Neural progenitor cell (in vitro differentiated cells): ENCODE measurements around the gene HPD. TPM values are rescaled to one million over a fixed set of nuclear protein-coding genes. Genes with fewer than 3 reads are reported as not detected.

Source experiments
- DNase-seq: peaks from one replicate; pipeline ENCODE4 v3.0.0-alpha.2; 2016; ENCODE audit warnings: low spot score
- H2AFZ ChIP-seq: fragments of 200-600 bp; sonication (generic); replicated peaks from 2 replicates; pipeline ENCODE4 v1.6.1; 2016; ENCODE audit warnings: antibody characterized with exemption
- H3F3A ChIP-seq: fragments of 200-600 bp; sonication (generic); 2 replicates; pipeline ENCODE4 v1.6.1; 2016; ENCODE audit warnings: antibody characterized with exemption, low read depth
- H3K27ac ChIP-seq: fragments of 200-600 bp; sonication (generic); 2 replicates; pipeline ENCODE4 v1.5.1; 2016; ENCODE audit warnings: mild to moderate bottlenecking
- H3K27me3 ChIP-seq: fragments of 200-600 bp; sonication (generic); 2 replicates; pipeline ENCODE4 v1.6.1; 2016; ENCODE audit warnings: mild to moderate bottlenecking, moderate library complexity
- H3K36me3 ChIP-seq: fragments of 200-600 bp; sonication (generic); 2 replicates; pipeline ENCODE4 v1.5.1; 2016
- H3K4me1 ChIP-seq: fragments of 200-600 bp; sonication (generic); 2 replicates; pipeline ENCODE4 v1.6.1; 2016; ENCODE audit warnings: mixed run types
- H3K4me2 ChIP-seq: fragments of 200-600 bp; sonication (generic); 2 replicates; pipeline ENCODE4 v1.6.1; 2016
- H3K4me3 ChIP-seq: fragments of 200-600 bp; sonication (generic); 2 replicates; pipeline ENCODE4 v1.5.1; 2016
- H3K79me2 ChIP-seq: fragments of 200-600 bp; sonication (generic); 2 replicates; pipeline ENCODE4 v1.6.1; 2016; ENCODE audit warnings: low read depth
- H3K9ac ChIP-seq: fragments of 200-600 bp; sonication (generic); 2 replicates; pipeline ENCODE4 v1.6.1; 2016
- H3K9me3 ChIP-seq: fragments of 200-600 bp; sonication (generic); 2 replicates; pipeline ENCODE4 v1.5.1; 2016; ENCODE audit warnings: low read depth
- H4K20me1 ChIP-seq: fragments of 200-600 bp; sonication (generic); 2 replicates; pipeline ENCODE4 v1.6.1; 2016; ENCODE audit warnings: low read depth
- H3K27ac Mint-ChIP-seq: 3 replicates; pipeline ENCODE4 v1.8.0; 2021; ENCODE audit warnings: mixed read lengths
- H3K27me3 Mint-ChIP-seq: 2 replicates; pipeline ENCODE4 v1.8.0; 2022; ENCODE audit warnings: low read depth, mild to moderate bottlenecking, inconsistent platforms, moderate library complexity, mixed read lengths; ENCODE audit not compliant: insufficient read depth
- H3K36me3 Mint-ChIP-seq: 3 replicates; pipeline ENCODE4 v1.8.0; 2021; ENCODE audit warnings: mixed read lengths
- H3K4me1 Mint-ChIP-seq: 3 replicates; pipeline ENCODE4 v1.8.0; 2021; ENCODE audit warnings: mixed read lengths
- H3K4me3 Mint-ChIP-seq: 3 replicates; pipeline ENCODE4 v1.8.0; 2021; ENCODE audit warnings: mild to moderate bottlenecking, moderate library complexity, mixed read lengths
- H3K9me3 Mint-ChIP-seq: 3 replicates; pipeline ENCODE4 v1.8.0; 2020; ENCODE audit warnings: mixed read lengths
- EZH2 ChIP-seq: fragments of 200-600 bp; sonication (generic); IDR thresholded peaks from 2 replicates; pipeline ENCODE4 v1.6.1; 2017; ENCODE audit warnings: antibody characterized with exemption, mild to moderate bottlenecking, moderate library complexity
- EZH2phosphoT487 ChIP-seq: fragments of 200-600 bp; sonication (generic); IDR thresholded peaks from 2 replicates; pipeline ENCODE4 v1.6.1; 2017; ENCODE audit warnings: antibody characterized with exemption
- total RNA-seq: library from RNA; depleted of rRNA; stranded (reverse); fragments of >200 nt; gene quantifications from 2 replicates; pipeline ENCODE4 v1.2.3, GENCODE V29; 2015; ENCODE audit warnings: low replicate concordance
- TF ChIP-seq, protein P1 (sequence below): fragments of 200-600 bp; sonication (generic); IDR thresholded peaks from 2 replicates; pipeline ENCODE4 v1.5.1; 2017; ENCODE audit warnings: antibody characterized with exemption, mild to moderate bottlenecking

Gene HPD
- total RNA-seq, 1 donor from 2014 or later = not detected

DNA sequence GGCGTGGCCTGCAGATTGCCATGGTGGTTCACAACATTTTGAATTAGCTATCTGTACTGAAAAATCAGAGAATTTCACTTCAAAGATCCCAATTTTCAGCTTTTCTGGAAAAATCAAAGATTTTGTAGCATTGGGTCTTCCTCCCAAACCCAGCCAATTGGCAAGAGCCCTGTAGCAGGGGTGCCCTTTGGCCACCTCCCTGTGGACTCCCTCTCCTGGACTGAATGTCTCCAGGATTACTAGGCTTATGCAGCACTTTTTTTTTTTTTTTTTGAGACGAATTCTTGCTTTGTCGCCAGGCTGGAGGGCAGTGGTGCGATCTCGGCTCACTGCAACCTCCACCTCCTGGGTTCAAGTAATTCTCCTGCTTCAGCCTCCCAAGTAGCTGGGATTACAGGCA is 39.6 kb upstream of the HPD start:
- DNase-seq = no peak
- Histone ChIP-seq H3K4me1 (no peaks in the 10 kb centered on the region), H3K36me3 (no peaks in the 10 kb centered on the region), H2AFZ (no peak overlapping the region), H3K27me3 (no peaks in the 10 kb centered on the region), H3K9ac (no peak overlapping the region), H3K4me3 (no peak overlapping the region), H3F3A (no peaks in the 10 kb centered on the region), H3K27ac (no peak overlapping the region), H3K4me2 (no peak overlapping the region), H3K9me3 (no peaks in the 10 kb centered on the region), H3K79me2 (peaks cover under 1% of the 10 kb centered on the region), H4K20me1 (peaks cover 5% of the 10 kb centered on the region)
- no peak for TF ChIP-seq EZH2phosphoT487
- no peak for TF ChIP-seq EZH2
- TF ChIP-seq, protein P1, sequence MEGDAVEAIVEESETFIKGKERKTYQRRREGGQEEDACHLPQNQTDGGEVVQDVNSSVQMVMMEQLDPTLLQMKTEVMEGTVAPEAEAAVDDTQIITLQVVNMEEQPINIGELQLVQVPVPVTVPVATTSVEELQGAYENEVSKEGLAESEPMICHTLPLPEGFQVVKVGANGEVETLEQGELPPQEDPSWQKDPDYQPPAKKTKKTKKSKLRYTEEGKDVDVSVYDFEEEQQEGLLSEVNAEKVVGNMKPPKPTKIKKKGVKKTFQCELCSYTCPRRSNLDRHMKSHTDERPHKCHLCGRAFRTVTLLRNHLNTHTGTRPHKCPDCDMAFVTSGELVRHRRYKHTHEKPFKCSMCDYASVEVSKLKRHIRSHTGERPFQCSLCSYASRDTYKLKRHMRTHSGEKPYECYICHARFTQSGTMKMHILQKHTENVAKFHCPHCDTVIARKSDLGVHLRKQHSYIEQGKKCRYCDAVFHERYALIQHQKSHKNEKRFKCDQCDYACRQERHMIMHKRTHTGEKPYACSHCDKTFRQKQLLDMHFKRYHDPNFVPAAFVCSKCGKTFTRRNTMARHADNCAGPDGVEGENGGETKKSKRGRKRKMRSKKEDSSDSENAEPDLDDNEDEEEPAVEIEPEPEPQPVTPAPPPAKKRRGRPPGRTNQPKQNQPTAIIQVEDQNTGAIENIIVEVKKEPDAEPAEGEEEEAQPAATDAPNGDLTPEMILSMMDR = no peak
- H3K27me3 Mint-ChIP-seq = no peaks in the 10 kb centered on the region
- no peak overlapping the region for H3K4me3 Mint-ChIP-seq
- peaks cover 11% of the 10 kb centered on the region for H3K4me1 Mint-ChIP-seq
- peaks cover 32% of the 10 kb centered on the region for H3K36me3 Mint-ChIP-seq
- no peak overlapping the region for H3K27ac Mint-ChIP-seq
- H3K9me3 Mint-ChIP-seq = no peaks in the 10 kb centered on the region

DNA sequence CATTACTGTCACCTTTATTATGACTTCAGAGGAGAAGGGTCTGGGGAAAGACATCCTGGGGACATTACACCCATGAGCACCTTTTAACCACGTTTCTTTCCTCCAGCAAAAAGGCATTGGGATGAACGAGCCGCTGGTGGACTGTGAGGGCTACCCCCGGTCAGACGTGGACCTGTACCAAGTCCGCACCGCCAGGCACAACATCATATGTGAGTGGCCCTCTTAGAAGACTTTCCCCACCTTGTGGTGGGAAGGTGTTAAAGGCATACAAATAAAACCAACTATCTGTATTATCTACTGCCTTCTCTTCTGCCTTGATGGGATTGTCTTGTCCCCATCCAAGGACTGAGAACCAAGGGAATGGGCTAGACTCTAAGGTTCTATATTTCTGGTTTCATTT is 36.0 kb upstream of the HPD start:
- H3K4me1 Mint-ChIP-seq = peaks cover 20% of the 10 kb centered on the region
- peaks cover 2% of the 10 kb centered on the region for H3K27me3 Mint-ChIP-seq
- TF ChIP-seq, protein P1 = peak; percentile 45
- no peak for TF ChIP-seq EZH2

DNA sequence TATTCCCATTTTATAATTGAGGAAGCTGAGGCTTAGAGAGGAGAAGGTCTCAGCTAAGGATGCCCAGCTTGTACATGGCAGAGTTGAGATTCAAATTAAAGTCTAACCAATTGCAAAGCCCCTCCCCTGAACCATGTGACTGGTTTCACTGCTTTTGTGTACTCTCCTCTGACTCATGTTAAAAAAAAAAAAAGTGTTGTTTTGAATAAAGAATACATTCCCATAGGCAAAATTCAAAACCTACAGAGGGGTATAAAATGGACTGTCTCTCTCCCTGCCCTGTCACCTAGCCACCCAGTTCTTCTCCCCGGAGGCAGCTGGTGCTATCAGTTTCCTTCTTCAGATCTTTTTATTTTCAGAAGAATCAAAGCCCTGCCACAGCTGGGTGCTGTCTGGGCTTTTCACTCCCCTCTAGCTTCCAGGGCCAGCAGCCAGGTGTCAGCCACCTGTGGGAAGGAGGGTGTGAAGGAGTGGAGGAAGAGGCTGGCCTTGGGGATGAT is 35.4 kb upstream of the HPD start:
- no peaks in the 10 kb centered on the region for H3K27me3 ChIP-seq
- H3K4me3 ChIP-seq = no peak overlapping the region
- no peak for TF ChIP-seq EZH2
- TF ChIP-seq, protein P1 = no peak
- TF ChIP-seq EZH2phosphoT487 = no peak
- Mint-ChIP-seq H3K4me3 (no peak overlapping the region), H3K4me1 (peaks cover 26% of the 10 kb centered on the region), H3K27ac (peak overlapping the region; percentile 59), H3K9me3 (no peaks in the 10 kb centered on the region), H3K36me3 (peaks cover 10% of the 10 kb centered on the region), H3K27me3 (peaks cover 2% of the 10 kb centered on the region)
- H4K20me1 ChIP-seq = peaks cover 16% of the 10 kb centered on the region
- no peaks in the 10 kb centered on the region for H3K36me3 ChIP-seq
- H3K9me3 ChIP-seq = no peaks in the 10 kb centered on the region
- no peak overlapping the region for H3K4me2 ChIP-seq
- H2AFZ ChIP-seq = no peak overlapping the region
- H3K4me1 ChIP-seq = peaks cover 8% of the 10 kb centered on the region
- H3K27ac ChIP-seq = no peak overlapping the region
- peaks cover 7% of the 10 kb centered on the region for H3F3A ChIP-seq
- H3K9ac ChIP-seq = no peak overlapping the region
- peaks cover 34% of the 10 kb centered on the region for H3K79me2 ChIP-seq
- no peak for DNase-seq

More for the DNA sequence above, 36.0 kb upstream of the HPD start:
- Histone ChIP-seq H3K27me3 (no peaks in the 10 kb centered on the region), H4K20me1 (peaks cover 10% of the 10 kb centered on the region), H2AFZ (no peak overlapping the region), H3K36me3 (no peaks in the 10 kb centered on the region), H3K27ac (no peak overlapping the region), H3K4me2 (no peak overlapping the region), H3K4me1 (peaks cover 3% of the 10 kb centered on the region), H3K4me3 (no peak overlapping the region), H3K9me3 (no peaks in the 10 kb centered on the region), H3K79me2 (peaks cover 28% of the 10 kb centered on the region), H3K9ac (no peak overlapping the region), H3F3A (peaks cover under 1% of the 10 kb centered on the region)
- Mint-ChIP-seq H3K4me3 (no peak overlapping the region), H3K27ac (no peak overlapping the region), H3K36me3 (peaks cover 14% of the 10 kb centered on the region), H3K9me3 (no peaks in the 10 kb centered on the region)
- peak; percentile 59 for DNase-seq
